CD4-positive, alpha-beta T cell (primary cell): ENCODE measurements around the gene THTPA. TPM values are rescaled to one million over a fixed set of nuclear protein-coding genes. Genes with fewer than 3 reads are reported as not detected.

Experiments
- ATAC-seq: fragments of 200-7000 bp; cut with Tn5 transposase; one replicate; pipeline ENCODE4 v1.10.0; 2022; ENCODE audit warnings: mild to moderate bottlenecking; ENCODE audit not compliant: poor library complexity
- CTCF ChIA-PET: fragments of 350-600 bp; sonication (Branson Sonifier 250); formaldehyde crosslinking; loops from one replicate; lab custom pipeline; 2021; ENCODE audit warnings: antibody characterized with exemption, inconsistent platforms; lab: Charles Lee
- POLR2A ChIA-PET: fragments of 350-600 bp; sonication (Branson Sonifier 250); formaldehyde crosslinking; loops from one replicate; lab custom pipeline; 2021; ENCODE audit warnings: antibody characterized with exemption, inconsistent platforms; lab: Charles Lee
- DNase-seq, 14 experiments: peaks; one replicate each; pipeline ENCODE4 v3.0.0-alpha.2; 2013 to 2020; ENCODE audit warnings: mixed read lengths in 2 of 14
- H3K27ac ChIP-seq, 2 donors: one replicate each; pipeline versions ENCODE4 v1.5.1 to v1.7.0; 2013; ENCODE audit warnings: low read length in 2 of 2, low read depth in 1 of 2, mild to moderate bottlenecking in 1 of 2
- H3K27me3 ChIP-seq, 2 experiments: 1 replicate in 1 of 2; 2 replicates in 1 of 2; pipeline versions ENCODE4 v1.6.1 to v1.7.0; 2013; ENCODE audit warnings: low read length in 2 of 2, control low read depth in 1 of 2, mild to moderate bottlenecking in 1 of 2, moderate library complexity in 1 of 2; ENCODE audit not compliant: insufficient read depth in 2 of 2, control insufficient read depth in 1 of 2
- H3K36me3 ChIP-seq: one replicate; pipeline ENCODE4 v1.6.1; 2013; ENCODE audit warnings: low read length, control low read depth; ENCODE audit not compliant: insufficient read depth
- H3K4me1 ChIP-seq: one replicate; pipeline ENCODE4 v1.6.1; 2013; ENCODE audit warnings: low read length, control low read depth; ENCODE audit not compliant: insufficient read depth
- H3K4me3 ChIP-seq: one replicate; pipeline ENCODE4 v1.5.1; 2013; ENCODE audit warnings: mild to moderate bottlenecking, low read length, moderate library complexity
- H3K9me3 ChIP-seq, 2 experiments: 1 replicate in 1 of 2; 2 replicates in 1 of 2; pipeline versions ENCODE4 v1.6.1 to v1.7.0; 2013; ENCODE audit warnings: low read length in 2 of 2, mild to moderate bottlenecking in 2 of 2, control low read depth in 1 of 2, moderate library complexity in 1 of 2; ENCODE audit not compliant: control insufficient read depth in 1 of 2, insufficient read depth in 1 of 2
- H3K27ac Mint-ChIP-seq: one replicate; pipeline ENCODE4 v1.8.0; 2020; ENCODE audit warnings: mixed read lengths
- H3K27me3 Mint-ChIP-seq: one replicate; pipeline ENCODE4 v1.8.0; 2021; ENCODE audit warnings: mixed read lengths
- H3K36me3 Mint-ChIP-seq: one replicate; pipeline ENCODE4 v1.8.0; 2021; ENCODE audit warnings: low read depth, mixed read lengths
- H3K4me1 Mint-ChIP-seq: one replicate; pipeline ENCODE4 v1.8.0; 2021; ENCODE audit warnings: low read depth, mixed read lengths
- H3K4me3 Mint-ChIP-seq: one replicate; pipeline ENCODE4 v1.8.0; 2020; ENCODE audit warnings: mild to moderate bottlenecking, mixed read lengths
- H3K9me3 Mint-ChIP-seq: one replicate; pipeline ENCODE4 v1.8.0; 2020; ENCODE audit warnings: mixed read lengths
- intact Hi-C, 2 experiments: fragments of 100-400 bp; cut with DNase I in 1 of 2; cut with micrococcal nuclease in 1 of 2; formaldehyde crosslinking; loops; one replicate each; pipeline versions ENCODE4 v1.15.1 to v1.9.0; 2023 to 2025; cut with DNase I, micrococcal nuclease
- total RNA-seq, 174 experiments: library from RNA in 2 of 174; stranded (reverse) in 2 of 174; gene quantifications; one replicate each; pipeline ENCODE4 v1.2.3 and lab custom pipeline; 2021 to 2026
- TF ChIP-seq, protein P1 (sequence below): fragments of 200-600 bp; IDR thresholded peaks from one replicate; pipeline ENCODE4 v1.8.0; 2022; ENCODE audit warnings: antibody characterized with exemption, mild to moderate bottlenecking

Gene THTPA
- total RNA-seq, 2 experiments from 2014 or later = 13.0 to 13.4 TPM

DNA sequence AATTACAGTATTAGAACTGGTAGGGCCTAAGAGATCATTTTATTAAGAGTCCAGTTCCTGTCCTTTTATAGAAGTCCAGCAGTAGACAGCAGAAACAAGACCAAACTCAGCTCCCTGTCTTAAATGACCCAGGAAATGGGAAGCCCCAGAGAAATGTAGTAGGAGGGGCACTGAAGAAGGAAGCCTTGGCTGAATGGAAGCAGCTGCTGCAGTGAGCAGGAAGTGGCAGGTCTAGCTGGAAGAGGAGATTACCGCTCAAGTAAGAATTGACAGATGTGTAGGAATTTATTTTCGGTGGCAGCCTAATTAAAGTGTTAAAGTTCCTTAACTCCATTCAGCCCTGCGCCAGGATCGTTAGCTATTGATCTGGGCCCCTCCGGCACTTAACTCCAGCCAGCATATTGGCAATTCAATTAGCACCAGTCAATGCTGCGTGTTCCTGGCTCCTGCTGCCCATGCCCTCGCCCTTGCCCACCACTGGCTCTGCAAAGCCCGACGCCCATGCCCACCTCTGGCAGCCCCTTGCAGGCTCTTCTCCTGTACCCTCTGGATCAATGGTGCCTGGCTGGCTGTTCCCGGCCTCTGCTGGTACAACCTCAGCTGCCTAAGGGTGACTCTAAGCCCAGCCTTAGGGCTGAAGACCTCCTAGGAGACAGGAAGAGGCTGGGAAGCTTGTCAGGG lies 25.6 kb upstream of the THTPA start:
- Mint-ChIP-seq H3K4me1 (peaks cover 10% of the 10 kb centered on the region), H3K9me3 (no peaks in the 10 kb centered on the region), H3K27me3 (no peaks in the 10 kb centered on the region), H3K27ac (no peak overlapping the region), H3K4me3 (no peak overlapping the region), H3K36me3 (no peaks in the 10 kb centered on the region)
- H3K4me3 ChIP-seq = no peak overlapping the region
- H3K9me3 ChIP-seq = no peaks in the 10 kb centered on the region
- ChIA-PET POLR2A (no interaction called here), CTCF (no interaction called here)
- no peaks in the 10 kb centered on the region for H3K36me3 ChIP-seq
- no peaks in the 10 kb centered on the region for H3K27me3 ChIP-seq
- TF ChIP-seq, protein P1, sequence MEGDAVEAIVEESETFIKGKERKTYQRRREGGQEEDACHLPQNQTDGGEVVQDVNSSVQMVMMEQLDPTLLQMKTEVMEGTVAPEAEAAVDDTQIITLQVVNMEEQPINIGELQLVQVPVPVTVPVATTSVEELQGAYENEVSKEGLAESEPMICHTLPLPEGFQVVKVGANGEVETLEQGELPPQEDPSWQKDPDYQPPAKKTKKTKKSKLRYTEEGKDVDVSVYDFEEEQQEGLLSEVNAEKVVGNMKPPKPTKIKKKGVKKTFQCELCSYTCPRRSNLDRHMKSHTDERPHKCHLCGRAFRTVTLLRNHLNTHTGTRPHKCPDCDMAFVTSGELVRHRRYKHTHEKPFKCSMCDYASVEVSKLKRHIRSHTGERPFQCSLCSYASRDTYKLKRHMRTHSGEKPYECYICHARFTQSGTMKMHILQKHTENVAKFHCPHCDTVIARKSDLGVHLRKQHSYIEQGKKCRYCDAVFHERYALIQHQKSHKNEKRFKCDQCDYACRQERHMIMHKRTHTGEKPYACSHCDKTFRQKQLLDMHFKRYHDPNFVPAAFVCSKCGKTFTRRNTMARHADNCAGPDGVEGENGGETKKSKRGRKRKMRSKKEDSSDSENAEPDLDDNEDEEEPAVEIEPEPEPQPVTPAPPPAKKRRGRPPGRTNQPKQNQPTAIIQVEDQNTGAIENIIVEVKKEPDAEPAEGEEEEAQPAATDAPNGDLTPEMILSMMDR = no peak
- ATAC-seq = no peak
- no peak for DNase-seq
- intact Hi-C loops = no loop called here
- no peak overlapping the region for H3K27ac ChIP-seq
- H3K4me1 ChIP-seq = no peaks in the 10 kb centered on the region

GRCh38 chr14:23531391-23531790 lies 24.7 kb upstream of the THTPA start:
- Mint-ChIP-seq H3K9me3 (no peaks in the 10 kb centered on the region), H3K4me3 (no peak overlapping the region), H3K36me3 (no peaks in the 10 kb centered on the region), H3K27ac (no peak overlapping the region), H3K4me1 (peaks cover 10% of the 10 kb centered on the region), H3K27me3 (no peaks in the 10 kb centered on the region)
- ChIA-PET CTCF (no interaction called here), POLR2A (no interaction called here)
- intact Hi-C loops = no loop called here
- no peaks in the 10 kb centered on the region for H3K36me3 ChIP-seq
- TF ChIP-seq, protein P1 = no peak
- no peak overlapping the region for H3K4me3 ChIP-seq
- H3K4me1 ChIP-seq = no peaks in the 10 kb centered on the region
- no peak for ATAC-seq
- no peak for DNase-seq
- H3K9me3 ChIP-seq = no peaks in the 10 kb centered on the region
- H3K27me3 ChIP-seq = no peaks in the 10 kb centered on the region
- H3K27ac ChIP-seq = no peak overlapping the region

DNA sequence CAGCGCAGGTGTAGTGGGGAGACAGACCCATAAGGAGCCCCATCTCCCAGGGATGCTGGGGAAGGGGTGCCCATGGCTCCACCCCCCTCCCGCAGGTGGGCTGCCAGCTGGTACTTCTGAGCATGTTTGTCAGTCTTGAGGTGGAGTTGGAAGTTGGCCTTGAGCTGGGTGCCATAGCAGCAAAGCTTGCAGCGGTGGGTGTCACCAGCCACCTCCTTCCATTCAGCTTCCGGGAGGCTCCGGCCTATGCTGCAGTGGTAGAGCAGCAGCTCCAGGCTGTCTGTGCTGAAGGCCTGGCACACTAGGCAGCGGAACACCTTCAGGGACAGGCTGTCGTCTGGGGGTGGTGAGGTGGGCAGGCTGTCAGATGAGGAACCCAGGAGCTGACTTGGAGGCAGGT lies 23.4 kb upstream of the THTPA start:
- Mint-ChIP-seq H3K4me1 (peaks cover 10% of the 10 kb centered on the region), H3K9me3 (no peaks in the 10 kb centered on the region), H3K27ac (no peak overlapping the region), H3K4me3 (no peak overlapping the region), H3K27me3 (no peaks in the 10 kb centered on the region), H3K36me3 (no peaks in the 10 kb centered on the region)
- DNase-seq (no peak), ATAC-seq (no peak)
- ChIA-PET CTCF (no interaction called here), POLR2A (no interaction called here)
- intact Hi-C loops = no loop called here
- TF ChIP-seq, protein P1 = no peak
- no peak overlapping the region for H3K27ac ChIP-seq
- no peaks in the 10 kb centered on the region for H3K9me3 ChIP-seq
- no peaks in the 10 kb centered on the region for H3K36me3 ChIP-seq
- H3K4me3 ChIP-seq = no peak overlapping the region
- H3K27me3 ChIP-seq = no peaks in the 10 kb centered on the region
- no peaks in the 10 kb centered on the region for H3K4me1 ChIP-seq
